Stomach smooth muscle (tissue), 2 donors: ENCODE results near the gene TMBIM1.
A peak's percentile ranks its signal among the peaks of the same experiment; 100 is the strongest.

Experiments
- H3K27ac ChIP-seq: one replicate; pipeline ENCODE4 v1.7.0; 2013; ENCODE audit warnings: mild to moderate bottlenecking, low read length, inconsistent platforms
- H3K27me3 ChIP-seq, 2 donors: one replicate each; pipeline ENCODE4 v1.7.0; 2013; ENCODE audit warnings: low read length in 2 of 2; ENCODE audit not compliant: insufficient read depth in 2 of 2, control insufficient read depth in 1 of 2
- H3K36me3 ChIP-seq, 2 donors: one replicate each; pipeline ENCODE4 v1.7.0; 2013; ENCODE audit warnings: low read length in 2 of 2; ENCODE audit not compliant: control insufficient read depth in 2 of 2, insufficient read depth in 2 of 2
- H3K4me1 ChIP-seq: one replicate; pipeline ENCODE4 v1.7.0; 2013; ENCODE audit warnings: low read length; ENCODE audit not compliant: control insufficient read depth, insufficient read depth
- H3K4me3 ChIP-seq, 2 donors: one replicate each; pipeline ENCODE4 v1.7.0; 2013; ENCODE audit warnings: low read length in 2 of 2
- H3K9ac ChIP-seq, 2 donors: one replicate each; pipeline ENCODE4 v1.7.0; 2013; ENCODE audit warnings: low read length in 2 of 2, mild to moderate bottlenecking in 1 of 2
- H3K9me3 ChIP-seq, 2 donors: one replicate each; pipeline ENCODE4 v1.7.0; 2013; ENCODE audit warnings: low read length in 2 of 2; ENCODE audit not compliant: control insufficient read depth in 2 of 2
- donor health status: healthy.
- donor health status: Pancreatic carcinoma.

The TMBIM1 gene, protein sequence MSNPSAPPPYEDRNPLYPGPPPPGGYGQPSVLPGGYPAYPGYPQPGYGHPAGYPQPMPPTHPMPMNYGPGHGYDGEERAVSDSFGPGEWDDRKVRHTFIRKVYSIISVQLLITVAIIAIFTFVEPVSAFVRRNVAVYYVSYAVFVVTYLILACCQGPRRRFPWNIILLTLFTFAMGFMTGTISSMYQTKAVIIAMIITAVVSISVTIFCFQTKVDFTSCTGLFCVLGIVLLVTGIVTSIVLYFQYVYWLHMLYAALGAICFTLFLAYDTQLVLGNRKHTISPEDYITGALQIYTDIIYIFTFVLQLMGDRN

DNA sequence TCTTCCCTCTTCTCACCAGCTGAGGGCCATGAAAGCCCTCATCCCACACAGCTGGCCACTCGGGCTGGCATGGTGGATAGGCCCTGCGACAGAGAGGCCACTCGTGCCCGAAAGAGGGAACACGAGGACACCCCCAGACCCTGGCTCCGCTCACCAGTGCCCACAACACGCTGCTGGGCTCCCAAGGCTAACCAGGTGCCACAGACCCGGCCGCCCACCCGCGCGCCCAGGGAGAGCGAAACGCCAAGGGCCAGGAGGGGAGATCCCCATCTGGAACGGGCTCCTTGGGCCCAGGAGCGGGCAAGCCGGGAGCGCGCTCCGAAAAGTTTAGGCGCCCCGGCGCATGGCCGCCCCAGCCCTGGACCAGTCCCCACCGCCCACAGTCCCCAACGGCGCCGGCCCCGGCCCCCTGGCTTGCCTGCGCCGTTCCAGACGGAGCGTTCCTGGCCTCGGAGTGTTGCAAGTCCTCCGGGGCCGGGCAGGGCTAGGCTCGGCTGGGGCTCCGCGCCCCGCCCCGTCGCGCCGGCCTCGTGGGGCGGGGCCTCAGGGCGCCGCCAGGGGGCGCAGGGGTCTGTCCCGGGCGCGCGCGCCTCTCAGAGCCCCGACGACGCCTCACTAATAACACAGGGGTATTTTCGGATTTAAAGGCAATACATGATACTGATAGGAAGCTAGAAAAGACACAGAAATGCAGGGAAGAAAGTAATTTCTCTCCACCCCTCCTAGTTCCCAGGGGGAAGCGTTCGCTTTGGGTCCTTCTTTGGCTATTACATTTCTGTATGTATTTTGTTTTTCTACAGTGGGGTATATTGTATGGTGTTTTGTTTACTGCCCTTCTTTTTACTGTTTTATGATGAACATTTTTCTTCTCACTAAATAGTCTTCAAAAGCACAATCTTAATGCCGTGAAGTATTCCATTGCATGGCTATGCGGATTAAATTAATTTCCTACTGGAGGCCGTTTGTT is at the start of gene TMBIM1:
TSS of gene TMBIM1 (minus strand) at position 456 of the 967 bp plus-strand sequence. CDS start 10,362 bp downstream, outside the sequence.
- peak within 1 kb of the TSS; percentile 89 to 92 for H3K9ac ChIP-seq
- peak within 1 kb of the TSS; percentile 92 for H3K27ac ChIP-seq
- H3K27me3 ChIP-seq: no peaks in the 10 kb centered on the region
- no peaks in the 10 kb centered on the region for H3K9me3 ChIP-seq
- H3K4me3 ChIP-seq: peak within 1 kb of the TSS; percentile 74 to 90
- no peaks in the 10 kb centered on the region for H3K36me3 ChIP-seq
- peaks cover 28% of the 10 kb centered on the region for H3K4me1 ChIP-seq

- H3K4me3 ChIP-seq: no peak overlapping the region
- no peaks in the 10 kb centered on the region for H3K9me3 ChIP-seq
- H3K4me1 ChIP-seq: no peaks in the 10 kb centered on the region
- H3K27ac ChIP-seq: no peak overlapping the region
- H3K36me3 ChIP-seq: no peaks in the 10 kb centered on the region
- H3K27me3 ChIP-seq: no peaks in the 10 kb centered on the region
- H3K9ac ChIP-seq: no peak overlapping the region
Measured at GRCh38 chr2:218341381-218341780, 49.1 kb upstream of the TMBIM1 start.

DNA sequence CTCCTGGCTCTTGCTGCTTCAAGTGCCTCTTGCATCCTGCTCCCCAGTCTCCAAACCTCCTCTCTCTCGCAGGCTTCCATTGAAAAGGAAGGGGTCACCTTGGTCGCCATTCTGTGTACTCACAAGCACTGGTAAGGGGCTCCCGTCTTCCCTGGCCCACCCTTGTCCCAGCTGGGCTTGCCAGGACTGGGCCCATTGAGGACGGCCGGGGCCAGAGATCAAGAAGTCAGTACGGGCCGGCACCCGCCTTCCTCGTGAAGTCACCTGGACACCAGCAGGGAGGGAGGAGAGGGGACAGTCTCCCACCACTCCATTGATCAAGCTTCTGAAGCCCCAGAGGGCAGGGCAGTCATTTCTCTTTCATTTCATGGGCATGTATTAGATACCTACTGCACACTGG is 48.4 kb upstream of the TMBIM1 start:
- no peak overlapping the region for H3K9ac ChIP-seq
- no peak overlapping the region for H3K27ac ChIP-seq
- no peaks in the 10 kb centered on the region for H3K36me3 ChIP-seq
- no peak overlapping the region for H3K4me3 ChIP-seq
- H3K4me1 ChIP-seq: no peaks in the 10 kb centered on the region
- H3K27me3 ChIP-seq: no peaks in the 10 kb centered on the region
- no peaks in the 10 kb centered on the region for H3K9me3 ChIP-seq

DNA sequence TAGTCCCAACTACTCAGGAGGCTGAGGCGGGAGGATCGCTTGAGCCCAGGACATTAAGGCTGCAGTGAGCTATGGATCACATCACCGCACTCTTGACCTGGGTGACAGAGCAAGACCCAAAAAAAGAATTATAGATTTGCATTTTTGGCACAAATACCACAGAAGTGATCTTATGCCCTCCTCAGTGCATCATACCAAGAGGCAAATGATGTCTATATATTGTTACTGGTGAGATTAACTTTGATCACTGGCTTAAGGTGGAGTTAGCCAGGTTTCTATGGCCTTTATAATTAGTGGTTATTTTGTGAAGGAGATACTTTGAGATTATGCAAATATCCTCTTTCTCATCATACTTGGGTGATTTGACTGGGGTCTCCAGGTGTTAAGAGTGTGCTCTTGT is 42.2 kb upstream of the TMBIM1 start:
- Histone ChIP-seq H3K4me1 (no peaks in the 10 kb centered on the region), H3K9ac (no peak overlapping the region), H3K9me3 (no peaks in the 10 kb centered on the region), H3K4me3 (no peak overlapping the region), H3K36me3 (no peaks in the 10 kb centered on the region), H3K27me3 (no peaks in the 10 kb centered on the region), H3K27ac (no peak overlapping the region)

GRCh38 chr2:218332920-218333645 is 40.8 kb upstream of the TMBIM1 start:
- H3K4me1 ChIP-seq: no peaks in the 10 kb centered on the region
- H3K27me3 ChIP-seq: no peaks in the 10 kb centered on the region
- no peak overlapping the region for H3K9ac ChIP-seq
- no peaks in the 10 kb centered on the region for H3K36me3 ChIP-seq
- no peaks in the 10 kb centered on the region for H3K9me3 ChIP-seq
- no peak overlapping the region for H3K4me3 ChIP-seq
- no peak overlapping the region for H3K27ac ChIP-seq

DNA sequence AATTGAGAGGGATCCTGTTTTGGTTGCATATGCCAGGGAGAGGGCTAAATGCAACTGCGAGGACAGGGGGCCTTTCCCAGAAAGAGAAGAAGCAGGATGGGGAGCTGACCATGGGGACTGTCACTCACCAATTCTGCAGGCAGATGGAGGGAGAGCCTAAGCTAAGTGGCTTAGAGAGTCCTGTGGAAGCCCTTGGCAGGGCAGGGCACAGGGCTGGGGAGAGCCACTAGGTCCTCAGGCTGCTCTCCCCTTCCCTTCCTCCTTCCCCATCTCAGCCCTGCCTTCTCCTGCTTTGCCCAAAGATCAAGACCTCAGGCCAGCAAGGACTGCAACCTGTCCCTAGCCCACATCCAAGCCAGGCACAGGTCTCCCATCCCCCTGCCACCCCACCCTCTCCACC is 40.0 kb upstream of the TMBIM1 start:
- Histone ChIP-seq H3K27ac (no peak overlapping the region), H3K9me3 (no peaks in the 10 kb centered on the region), H3K27me3 (no peaks in the 10 kb centered on the region), H3K4me1 (no peaks in the 10 kb centered on the region), H3K36me3 (no peaks in the 10 kb centered on the region), H3K4me3 (no peak overlapping the region), H3K9ac (no peak overlapping the region)

GRCh38 chr2:218331745-218332144 is 39.4 kb upstream of the TMBIM1 start:
- no peaks in the 10 kb centered on the region for H3K36me3 ChIP-seq
- no peak overlapping the region for H3K4me3 ChIP-seq
- no peaks in the 10 kb centered on the region for H3K9me3 ChIP-seq
- no peaks in the 10 kb centered on the region for H3K27me3 ChIP-seq
- no peak overlapping the region for H3K9ac ChIP-seq
- H3K4me1 ChIP-seq: no peaks in the 10 kb centered on the region
- no peak overlapping the region for H3K27ac ChIP-seq

GRCh38 chr2:218329826-218330593 is 37.7 kb upstream of the TMBIM1 start:
- Histone ChIP-seq H3K36me3 (no peaks in the 10 kb centered on the region), H3K4me1 (no peaks in the 10 kb centered on the region), H3K4me3 (no peak overlapping the region), H3K27ac (no peak overlapping the region), H3K9me3 (no peaks in the 10 kb centered on the region), H3K9ac (no peak overlapping the region), H3K27me3 (no peaks in the 10 kb centered on the region)

- Histone ChIP-seq H3K4me1 (peaks cover under 1% of the 10 kb centered on the region), H3K9me3 (no peaks in the 10 kb centered on the region), H3K27ac (no peak overlapping the region), H3K36me3 (no peaks in the 10 kb centered on the region), H3K27me3 (no peaks in the 10 kb centered on the region), H3K9ac (no peak overlapping the region), H3K4me3 (no peak overlapping the region)
Measured at GRCh38 chr2:218329027-218329825, 36.9 kb upstream of the TMBIM1 start.
